Suprapubic skin (tissue), 4 donors: ENCODE measurements around the gene IL1RAPL2. TPM values are rescaled to one million over a fixed set of nuclear protein-coding genes. Genes with fewer than 3 reads are reported as not detected.

Experiments
- DNase-seq, 2 donors: peaks; one replicate each; pipeline ENCODE4 v3.0.0-alpha.2; 2019; ENCODE audit warnings: low spot score in 2 of 2
- H3K27ac ChIP-seq: fragments of 200-600 bp; sonication (generic); one replicate; pipeline ENCODE4 v1.5.1; 2019
- H3K27me3 ChIP-seq: fragments of 200-600 bp; sonication (generic); one replicate; pipeline ENCODE4 v1.5.1; 2019
- H3K36me3 ChIP-seq: fragments of 200-600 bp; sonication (generic); one replicate; pipeline ENCODE4 v1.5.1; 2019
- H3K4me1 ChIP-seq: fragments of 200-600 bp; sonication (generic); one replicate; pipeline ENCODE4 v1.5.1; 2019
- H3K4me3 ChIP-seq: fragments of 200-600 bp; sonication (generic); one replicate; pipeline ENCODE4 v1.5.1; 2019; ENCODE audit warnings: mild to moderate bottlenecking
- H3K9me3 ChIP-seq: fragments of 200-600 bp; sonication (generic); one replicate; pipeline ENCODE4 v1.5.1; 2019
- EP300 ChIP-seq: sonication (generic); formaldehyde crosslinking; IDR thresholded peaks from one replicate; pipeline ENCODE4 v1.6.1; 2017; ENCODE audit warnings: antibody characterized with exemption
- POLR2A ChIP-seq, 2 donors: fragments of 450-650 bp; IDR thresholded peaks; one replicate each; pipeline ENCODE4 v1.6.1; 2017; ENCODE audit warnings: antibody characterized with exemption in 2 of 2, mild to moderate bottlenecking in 2 of 2, moderate library complexity in 2 of 2
- POLR2AphosphoS5 ChIP-seq, 3 donors: sonication (generic); formaldehyde crosslinking; IDR thresholded peaks; one replicate each; pipeline ENCODE4 v1.6.1; 2017; ENCODE audit warnings: antibody characterized with exemption in 3 of 3
- WGBS: methylation state at CpG from one replicate; pipeline ENCODE4 v1.1.5; 2018; 5-methylcytosine and 5-hydroxymethylcytosine counted together
- total RNA-seq, 4 donors: library from RNA; depleted of rRNA; stranded (reverse); fragments of >200 nt; gene quantifications; one replicate each; pipeline ENCODE4 v1.1.0, GENCODE V29; 2016
- TF ChIP-seq, protein P1 (sequence below), 2 donors: fragments of 200-600 bp in 1 of 2; fragments of 450-650 bp in 1 of 2; sonication (generic) in 1 of 2; IDR thresholded peaks; one replicate each; pipeline ENCODE4 v1.5.1; 2016 to 2019; ENCODE audit warnings: antibody characterized with exemption in 2 of 2, mild to moderate bottlenecking in 1 of 2, moderate library complexity in 1 of 2

IL1RAPL2 gene
- total RNA-seq, 4 donors from 2014 or later: 0.21 to 0.42 (median 0.25) TPM; not detected in 1

DNA sequence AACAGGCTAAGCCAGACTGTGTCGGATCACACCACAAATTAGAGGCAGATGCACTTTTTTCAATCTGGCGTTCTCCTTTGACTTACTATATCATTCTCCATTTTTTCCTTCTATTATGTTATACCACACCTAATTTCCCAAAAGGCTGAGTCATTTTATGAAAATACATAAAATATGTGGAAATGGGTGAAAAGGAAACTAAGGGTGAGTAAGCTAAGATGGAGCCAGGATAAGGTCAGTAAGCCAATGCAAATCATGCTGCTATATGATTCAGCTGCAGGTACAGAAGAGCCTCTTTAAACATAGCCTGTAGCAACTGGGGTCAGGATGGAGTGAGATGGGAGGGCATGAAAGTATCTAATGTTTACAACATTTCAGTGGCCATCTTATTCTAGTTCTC lies 748.5 kb downstream of the IL1RAPL2 start:
- H3K4me3 ChIP-seq: no peak overlapping the region
- H3K27me3 ChIP-seq: no peaks in the 10 kb centered on the region
- no peak for DNase-seq
- TF ChIP-seq EP300: no peak
- TF ChIP-seq, protein P1, sequence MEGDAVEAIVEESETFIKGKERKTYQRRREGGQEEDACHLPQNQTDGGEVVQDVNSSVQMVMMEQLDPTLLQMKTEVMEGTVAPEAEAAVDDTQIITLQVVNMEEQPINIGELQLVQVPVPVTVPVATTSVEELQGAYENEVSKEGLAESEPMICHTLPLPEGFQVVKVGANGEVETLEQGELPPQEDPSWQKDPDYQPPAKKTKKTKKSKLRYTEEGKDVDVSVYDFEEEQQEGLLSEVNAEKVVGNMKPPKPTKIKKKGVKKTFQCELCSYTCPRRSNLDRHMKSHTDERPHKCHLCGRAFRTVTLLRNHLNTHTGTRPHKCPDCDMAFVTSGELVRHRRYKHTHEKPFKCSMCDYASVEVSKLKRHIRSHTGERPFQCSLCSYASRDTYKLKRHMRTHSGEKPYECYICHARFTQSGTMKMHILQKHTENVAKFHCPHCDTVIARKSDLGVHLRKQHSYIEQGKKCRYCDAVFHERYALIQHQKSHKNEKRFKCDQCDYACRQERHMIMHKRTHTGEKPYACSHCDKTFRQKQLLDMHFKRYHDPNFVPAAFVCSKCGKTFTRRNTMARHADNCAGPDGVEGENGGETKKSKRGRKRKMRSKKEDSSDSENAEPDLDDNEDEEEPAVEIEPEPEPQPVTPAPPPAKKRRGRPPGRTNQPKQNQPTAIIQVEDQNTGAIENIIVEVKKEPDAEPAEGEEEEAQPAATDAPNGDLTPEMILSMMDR (IDR thresholded peaks at IDR 0.05): no peak
- no peak for TF ChIP-seq POLR2AphosphoS5 (IDR thresholded peaks at IDR 0.05)
- TF ChIP-seq POLR2A (IDR thresholded peaks at IDR 0.05): no peak
- no peak overlapping the region for H3K27ac ChIP-seq
- WGBS: 76% methylated on average over 2 of the region's 2 CpGs
- H3K9me3 ChIP-seq: no peaks in the 10 kb centered on the region
- H3K4me1 ChIP-seq: no peaks in the 10 kb centered on the region
- H3K36me3 ChIP-seq: no peaks in the 10 kb centered on the region

DNA sequence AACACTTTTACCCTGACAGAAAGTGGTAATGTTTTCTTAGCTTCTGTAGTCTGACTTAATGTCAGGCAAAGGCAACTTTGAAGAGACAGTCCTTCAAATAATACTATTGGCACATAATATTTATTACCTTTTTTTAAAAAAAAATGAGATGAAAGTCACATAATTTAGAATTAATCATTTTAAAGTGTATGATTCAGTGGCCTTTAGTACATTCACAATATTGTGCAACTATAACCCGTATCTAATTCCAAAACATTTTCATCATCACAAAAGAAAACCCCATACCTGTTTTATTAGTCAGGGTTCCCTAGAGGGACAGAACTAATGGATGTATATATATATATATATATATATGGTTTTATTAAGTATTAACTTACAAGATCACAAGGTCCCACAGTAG lies 749.2 kb downstream of the IL1RAPL2 start:
- Histone ChIP-seq H3K4me1 (no peaks in the 10 kb centered on the region), H3K27me3 (no peaks in the 10 kb centered on the region), H3K4me3 (no peak overlapping the region), H3K36me3 (no peaks in the 10 kb centered on the region), H3K27ac (no peak overlapping the region), H3K9me3 (no peaks in the 10 kb centered on the region)
- no peak for DNase-seq
- WGBS: 57% methylated on average over 1 of the region's 1 CpG
- TF ChIP-seq EP300: no peak
- TF ChIP-seq, protein P1 (IDR thresholded peaks at IDR 0.05): no peak

DNA sequence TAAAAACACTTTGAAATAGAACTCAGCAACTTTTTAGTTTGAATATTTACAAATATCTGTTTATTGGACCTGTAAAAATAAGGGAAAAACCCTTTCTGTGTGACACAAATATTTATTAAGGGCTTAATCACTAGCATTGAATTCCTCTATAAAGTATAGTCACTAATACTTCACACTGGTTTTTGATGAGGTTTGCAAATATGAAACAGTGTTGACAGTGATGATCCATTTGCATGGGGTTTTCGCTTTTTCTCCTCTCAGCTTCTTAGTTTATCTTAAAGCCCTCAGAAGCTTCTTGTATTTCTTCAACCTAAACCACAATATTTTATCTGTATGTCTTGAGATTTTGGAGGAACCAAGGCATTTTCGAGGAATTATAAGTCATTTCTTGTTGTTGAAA lies 751.1 kb downstream of the IL1RAPL2 start:
- TF ChIP-seq, protein P1 (IDR thresholded peaks at IDR 0.05): no peak
- TF ChIP-seq POLR2A (IDR thresholded peaks at IDR 0.05): no peak
- TF ChIP-seq EP300: no peak
- no peak for TF ChIP-seq POLR2AphosphoS5 (IDR thresholded peaks at IDR 0.05)
- DNase-seq: no peak
- Histone ChIP-seq H3K4me1 (no peaks in the 10 kb centered on the region), H3K27me3 (no peaks in the 10 kb centered on the region), H3K36me3 (no peaks in the 10 kb centered on the region), H3K4me3 (no peak overlapping the region), H3K9me3 (no peaks in the 10 kb centered on the region), H3K27ac (no peak overlapping the region)
- WGBS: 81% methylated on average over 2 of the region's 2 CpGs

DNA sequence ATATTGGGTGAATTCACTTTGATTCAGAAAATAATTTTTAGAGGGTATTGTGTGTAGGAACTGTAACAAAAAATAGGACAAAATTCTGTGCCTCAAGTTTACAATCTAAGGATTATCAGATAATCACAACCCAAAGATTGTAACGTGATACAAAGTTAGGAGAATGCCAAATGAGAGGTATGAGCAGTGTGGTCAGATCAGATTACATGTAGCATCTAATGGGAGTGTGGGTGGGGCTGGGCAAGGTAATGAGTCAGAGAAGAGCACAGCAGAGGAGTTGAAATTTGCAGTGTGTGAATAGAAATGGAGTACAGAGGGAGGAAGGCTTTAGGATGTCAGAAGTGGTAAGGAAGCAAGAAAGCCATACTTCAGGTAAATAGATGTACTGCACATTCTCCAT lies 757.9 kb downstream of the IL1RAPL2 start:
- peaks cover 3% of the 10 kb centered on the region for H3K9me3 ChIP-seq
- WGBS: 6% methylated on average over 1 of the region's 1 CpG
- no peaks in the 10 kb centered on the region for H3K27me3 ChIP-seq
- no peak overlapping the region for H3K4me3 ChIP-seq
- no peak for DNase-seq
- H3K27ac ChIP-seq: no peak overlapping the region
- TF ChIP-seq POLR2AphosphoS5 (IDR thresholded peaks at IDR 0.05) (no peak), EP300 (no peak), POLR2A (IDR thresholded peaks at IDR 0.05) (no peak)
- TF ChIP-seq, protein P1 (IDR thresholded peaks at IDR 0.05): no peak
- no peaks in the 10 kb centered on the region for H3K36me3 ChIP-seq
- no peaks in the 10 kb centered on the region for H3K4me1 ChIP-seq

DNA sequence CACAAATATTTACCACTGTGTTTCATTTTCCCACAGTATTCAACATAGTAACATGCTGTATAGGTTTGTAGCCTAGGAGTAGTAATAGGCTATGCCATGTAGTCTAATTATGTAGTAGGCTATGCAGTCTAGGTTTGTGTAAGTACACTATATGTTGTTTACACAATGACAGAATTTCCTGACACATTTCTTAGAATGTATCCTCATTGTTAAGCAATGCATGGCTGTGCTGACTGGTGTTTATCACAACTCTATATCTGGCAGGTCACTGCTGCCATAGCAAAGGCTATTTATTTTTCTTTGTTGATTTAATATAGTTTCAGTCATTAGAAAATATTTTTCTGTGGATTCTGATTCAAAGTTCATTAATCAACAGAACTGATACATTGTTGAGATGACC lies 762.8 kb downstream of the IL1RAPL2 start:
- Histone ChIP-seq H3K4me3 (no peak overlapping the region), H3K4me1 (no peaks in the 10 kb centered on the region), H3K9me3 (peaks cover 3% of the 10 kb centered on the region), H3K27ac (no peak overlapping the region), H3K27me3 (no peaks in the 10 kb centered on the region), H3K36me3 (no peaks in the 10 kb centered on the region)
- TF ChIP-seq, protein P1 (IDR thresholded peaks at IDR 0.05): no peak
- TF ChIP-seq EP300 (no peak), POLR2A (IDR thresholded peaks at IDR 0.05) (no peak), POLR2AphosphoS5 (IDR thresholded peaks at IDR 0.05) (no peak)
- no peak for DNase-seq
